K562 (cell line): Measurements from ENCODE around the gene ATP10B.

Experiments used
- BCL6 ChIP-seq: fragments of 250-450 bp; sonication (Bioruptor Pico); IDR thresholded peaks from 2 replicates; pipeline ENCODE4 v1.4.0; 2020
- BRCA1 ChIP-seq, 2 experiments: fragments of 450-650 bp in 1 of 2; sonication (generic) in 1 of 2; formaldehyde crosslinking in 1 of 2; IDR thresholded peaks; 2 replicates each; pipeline versions ENCODE4 v1.5.0 to v1.6.1; 2017 to 2020; ENCODE audit warnings: mild to moderate bottlenecking in 1 of 2, missing genetic modification reagents in 1 of 2
- CAMTA2 ChIP-seq: fragments of 250-450 bp; sonication (Bioruptor Pico); conservative IDR thresholded peaks from 2 replicates; pipeline ENCODE4 v1.5.1; 2022
- CTCF ChIP-seq, 3 experiments: IDR thresholded peaks in 2 of 3; conservative IDR thresholded peaks in 1 of 3; 2 replicates each; pipeline ENCODE4 v1.5.1; 2011 to 2012; ENCODE audit warnings: low read length in 3 of 3, mild to moderate bottlenecking in 3 of 3, control low read depth in 2 of 3, improper control_type of control experiment in 1 of 3, inconsistent platforms in 1 of 3, low read depth in 1 of 3, mixed read lengths in 1 of 3, moderate library complexity in 1 of 3; ENCODE audit not compliant: insufficient read depth in 2 of 3
- HMGXB4 ChIP-seq: sonication (generic); formaldehyde crosslinking; IDR thresholded peaks from 2 replicates; pipeline ENCODE4 v1.8.1; 2023; ENCODE audit warnings: mild to moderate bottlenecking, missing genetic modification reagents
- PHF21A ChIP-seq: fragments of 450-650 bp; IDR thresholded peaks from 2 replicates; pipeline ENCODE4 v1.6.1; 2017; ENCODE audit warnings: low read depth, borderline replicate concordance
- POLR2AphosphoS5 ChIP-seq: IDR thresholded peaks from 2 replicates; pipeline ENCODE4 v1.6.1; 2011; ENCODE audit warnings: mild to moderate bottlenecking, low read depth, low read length, moderate library complexity; ENCODE audit not compliant: control insufficient read depth, insufficient read depth
- SIN3A ChIP-seq, 2 experiments: fragments of 150-350 bp in 1 of 2; IDR thresholded peaks; 2 replicates each; pipeline ENCODE4 v1.6.1; 2011 to 2016; ENCODE audit warnings: borderline replicate concordance in 2 of 2, low read depth in 2 of 2, low read length in 2 of 2, mild to moderate bottlenecking in 2 of 2, moderate library complexity in 2 of 2; ENCODE audit not compliant: control insufficient read depth in 1 of 2
- ZBTB7A ChIP-seq: IDR thresholded peaks from 2 replicates; pipeline ENCODE4 v1.6.1; 2011; ENCODE audit warnings: low read depth, mild to moderate bottlenecking, low read length, moderate library complexity, borderline replicate concordance; ENCODE audit not compliant: control insufficient read depth
- TF ChIP-seq, protein P1 (sequence below): fragments of 200-600 bp; sonication (generic); IDR thresholded peaks from one replicate; pipeline ENCODE4 v1.6.1; 2012; ENCODE audit warnings: mild to moderate bottlenecking, low read depth, low read length, inconsistent platforms

- TF ChIP-seq BCL6 (CRISPR knock-in tag) (no peak), SIN3A (IDR thresholded peaks at IDR 0.05; ENCODE audit: borderline replicate concordance in 2 of 2, control insufficient read depth in 1 of 2, low read depth in 2 of 2, low read length in 2 of 2) (no peak), PHF21A (no peak), CAMTA2 (CRISPR knock-in tag) (no peak), HMGXB4 (CRISPR knock-in tag) (no peak), POLR2AphosphoS5 (no peak), CTCF (IDR thresholded peaks at IDR 0.05 in 2 of 3, conservative IDR thresholded peaks at IDR 0.05 in 1 of 3; ENCODE audit: insufficient read depth in 2 of 3, low read depth in 1 of 3, low read length in 3 of 3) (no peak), ZBTB7A (no peak), BRCA1 (IDR thresholded peaks at IDR 0.05) (no peak), BRCA1 (CRISPR knock-in tag; IDR thresholded peaks at IDR 0.05) (no peak)
- TF ChIP-seq, protein P1, sequence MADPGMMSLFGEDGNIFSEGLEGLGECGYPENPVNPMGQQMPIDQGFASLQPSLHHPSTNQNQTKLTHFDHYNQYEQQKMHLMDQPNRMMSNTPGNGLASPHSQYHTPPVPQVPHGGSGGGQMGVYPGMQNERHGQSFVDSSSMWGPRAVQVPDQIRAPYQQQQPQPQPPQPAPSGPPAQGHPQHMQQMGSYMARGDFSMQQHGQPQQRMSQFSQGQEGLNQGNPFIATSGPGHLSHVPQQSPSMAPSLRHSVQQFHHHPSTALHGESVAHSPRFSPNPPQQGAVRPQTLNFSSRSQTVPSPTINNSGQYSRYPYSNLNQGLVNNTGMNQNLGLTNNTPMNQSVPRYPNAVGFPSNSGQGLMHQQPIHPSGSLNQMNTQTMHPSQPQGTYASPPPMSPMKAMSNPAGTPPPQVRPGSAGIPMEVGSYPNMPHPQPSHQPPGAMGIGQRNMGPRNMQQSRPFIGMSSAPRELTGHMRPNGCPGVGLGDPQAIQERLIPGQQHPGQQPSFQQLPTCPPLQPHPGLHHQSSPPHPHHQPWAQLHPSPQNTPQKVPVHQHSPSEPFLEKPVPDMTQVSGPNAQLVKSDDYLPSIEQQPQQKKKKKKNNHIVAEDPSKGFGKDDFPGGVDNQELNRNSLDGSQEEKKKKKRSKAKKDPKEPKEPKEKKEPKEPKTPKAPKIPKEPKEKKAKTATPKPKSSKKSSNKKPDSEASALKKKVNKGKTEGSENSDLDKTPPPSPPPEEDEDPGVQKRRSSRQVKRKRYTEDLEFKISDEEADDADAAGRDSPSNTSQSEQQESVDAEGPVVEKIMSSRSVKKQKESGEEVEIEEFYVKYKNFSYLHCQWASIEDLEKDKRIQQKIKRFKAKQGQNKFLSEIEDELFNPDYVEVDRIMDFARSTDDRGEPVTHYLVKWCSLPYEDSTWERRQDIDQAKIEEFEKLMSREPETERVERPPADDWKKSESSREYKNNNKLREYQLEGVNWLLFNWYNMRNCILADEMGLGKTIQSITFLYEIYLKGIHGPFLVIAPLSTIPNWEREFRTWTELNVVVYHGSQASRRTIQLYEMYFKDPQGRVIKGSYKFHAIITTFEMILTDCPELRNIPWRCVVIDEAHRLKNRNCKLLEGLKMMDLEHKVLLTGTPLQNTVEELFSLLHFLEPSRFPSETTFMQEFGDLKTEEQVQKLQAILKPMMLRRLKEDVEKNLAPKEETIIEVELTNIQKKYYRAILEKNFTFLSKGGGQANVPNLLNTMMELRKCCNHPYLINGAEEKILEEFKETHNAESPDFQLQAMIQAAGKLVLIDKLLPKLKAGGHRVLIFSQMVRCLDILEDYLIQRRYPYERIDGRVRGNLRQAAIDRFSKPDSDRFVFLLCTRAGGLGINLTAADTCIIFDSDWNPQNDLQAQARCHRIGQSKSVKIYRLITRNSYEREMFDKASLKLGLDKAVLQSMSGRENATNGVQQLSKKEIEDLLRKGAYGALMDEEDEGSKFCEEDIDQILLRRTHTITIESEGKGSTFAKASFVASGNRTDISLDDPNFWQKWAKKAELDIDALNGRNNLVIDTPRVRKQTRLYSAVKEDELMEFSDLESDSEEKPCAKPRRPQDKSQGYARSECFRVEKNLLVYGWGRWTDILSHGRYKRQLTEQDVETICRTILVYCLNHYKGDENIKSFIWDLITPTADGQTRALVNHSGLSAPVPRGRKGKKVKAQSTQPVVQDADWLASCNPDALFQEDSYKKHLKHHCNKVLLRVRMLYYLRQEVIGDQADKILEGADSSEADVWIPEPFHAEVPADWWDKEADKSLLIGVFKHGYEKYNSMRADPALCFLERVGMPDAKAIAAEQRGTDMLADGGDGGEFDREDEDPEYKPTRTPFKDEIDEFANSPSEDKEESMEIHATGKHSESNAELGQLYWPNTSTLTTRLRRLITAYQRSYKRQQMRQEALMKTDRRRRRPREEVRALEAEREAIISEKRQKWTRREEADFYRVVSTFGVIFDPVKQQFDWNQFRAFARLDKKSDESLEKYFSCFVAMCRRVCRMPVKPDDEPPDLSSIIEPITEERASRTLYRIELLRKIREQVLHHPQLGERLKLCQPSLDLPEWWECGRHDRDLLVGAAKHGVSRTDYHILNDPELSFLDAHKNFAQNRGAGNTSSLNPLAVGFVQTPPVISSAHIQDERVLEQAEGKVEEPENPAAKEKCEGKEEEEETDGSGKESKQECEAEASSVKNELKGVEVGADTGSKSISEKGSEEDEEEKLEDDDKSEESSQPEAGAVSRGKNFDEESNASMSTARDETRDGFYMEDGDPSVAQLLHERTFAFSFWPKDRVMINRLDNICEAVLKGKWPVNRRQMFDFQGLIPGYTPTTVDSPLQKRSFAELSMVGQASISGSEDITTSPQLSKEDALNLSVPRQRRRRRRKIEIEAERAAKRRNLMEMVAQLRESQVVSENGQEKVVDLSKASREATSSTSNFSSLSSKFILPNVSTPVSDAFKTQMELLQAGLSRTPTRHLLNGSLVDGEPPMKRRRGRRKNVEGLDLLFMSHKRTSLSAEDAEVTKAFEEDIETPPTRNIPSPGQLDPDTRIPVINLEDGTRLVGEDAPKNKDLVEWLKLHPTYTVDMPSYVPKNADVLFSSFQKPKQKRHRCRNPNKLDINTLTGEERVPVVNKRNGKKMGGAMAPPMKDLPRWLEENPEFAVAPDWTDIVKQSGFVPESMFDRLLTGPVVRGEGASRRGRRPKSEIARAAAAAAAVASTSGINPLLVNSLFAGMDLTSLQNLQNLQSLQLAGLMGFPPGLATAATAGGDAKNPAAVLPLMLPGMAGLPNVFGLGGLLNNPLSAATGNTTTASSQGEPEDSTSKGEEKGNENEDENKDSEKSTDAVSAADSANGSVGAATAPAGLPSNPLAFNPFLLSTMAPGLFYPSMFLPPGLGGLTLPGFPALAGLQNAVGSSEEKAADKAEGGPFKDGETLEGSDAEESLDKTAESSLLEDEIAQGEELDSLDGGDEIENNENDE, result no peak
These were observed 49.6 kb upstream of the ATP10B start for GRCh38 chr5:160901656-160902055.
